SH-SY5Y (cell line): ENCODE measurements around the gene TRAIP.

Source experiments
- GATA2 ChIP-seq: IDR thresholded peaks from 2 replicates; pipeline ENCODE4 v1.6.1; 2011; ENCODE audit warnings: mild to moderate bottlenecking, low read depth, low read length
- GATA3 ChIP-seq: IDR thresholded peaks from 2 replicates; pipeline ENCODE4 v1.6.1; 2011; ENCODE audit warnings: low read depth, mild to moderate bottlenecking, low read length, moderate library complexity

DNA sequence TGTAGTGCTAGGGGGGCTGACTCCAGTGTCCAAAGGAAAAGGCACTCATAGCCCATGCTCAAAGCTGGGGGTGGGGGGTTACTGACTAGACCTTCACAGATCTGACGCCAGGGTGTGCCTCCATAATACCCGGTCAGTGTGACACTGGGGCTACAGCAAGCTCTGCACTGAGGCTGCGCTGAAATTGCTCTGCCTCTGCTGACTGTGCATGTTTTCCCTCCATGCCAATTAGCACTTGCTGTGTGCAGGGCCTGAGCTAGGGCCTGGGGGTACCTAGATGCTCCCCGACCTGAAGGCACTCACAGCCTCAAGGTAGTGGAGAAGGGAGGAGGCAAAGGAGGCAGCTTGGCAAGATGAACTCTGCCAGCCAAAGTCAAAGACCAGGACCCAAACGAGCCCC, 8.1 kb upstream of the TRAIP start:
- no peak for TF ChIP-seq GATA2
- TF ChIP-seq GATA3 = no peak
